Subcutaneous adipose tissue (tissue), 4 donors: ENCODE results near the gene SYVN1. TPM values are rescaled to one million over a fixed set of nuclear protein-coding genes. Genes with fewer than 3 reads are reported as not detected.

ENCODE experiments used
- CTCF ChIP-seq: fragments of 450-650 bp; IDR thresholded peaks from one replicate; pipeline ENCODE4 v1.5.1; 2016; ENCODE audit warnings: low read depth, mild to moderate bottlenecking, control low read depth, antibody characterized with exemption, moderate library complexity
- total RNA-seq, 4 donors: library from RNA; depleted of rRNA; stranded (reverse); fragments of >200 nt; gene quantifications; one replicate each; pipeline ENCODE4 v1.1.0, GENCODE V29; 2016

SYVN1 gene
- total RNA-seq, 4 donors from 2014 or later = 29.3 to 61.0 (median 46.0) TPM

DNA sequence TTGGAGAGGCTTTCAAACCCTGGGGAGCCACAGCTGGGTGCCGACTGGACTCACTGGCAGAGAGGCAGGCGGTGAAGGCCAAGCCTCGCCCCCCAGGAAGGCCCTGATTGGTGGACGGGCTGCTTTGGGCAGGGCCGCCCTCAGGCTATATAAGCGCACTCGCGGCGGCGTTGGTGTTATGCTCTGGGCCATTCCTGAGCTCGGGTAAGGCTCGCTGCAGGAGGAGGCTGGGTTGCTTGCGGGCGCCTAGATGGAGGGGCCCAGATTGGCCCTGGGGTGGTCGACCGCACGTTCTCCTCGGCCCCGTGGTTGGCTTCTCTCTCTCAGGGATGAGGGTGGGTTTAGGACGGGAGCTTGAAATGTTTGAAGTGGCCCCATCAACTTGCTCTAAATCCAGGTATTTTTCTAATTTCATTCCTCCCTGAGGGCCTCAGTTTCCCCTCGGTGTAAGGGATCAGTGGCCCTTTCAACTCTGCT lies 35.8 kb upstream of the SYVN1 start, which contains the start of gene SPDYC:
SPDYC (plus strand) TSS at position 176 of the 477 bp plus-strand sequence. CDS start 1,125 bp downstream, outside the sequence.
- TF ChIP-seq CTCF = no peak

- no peak for TF ChIP-seq CTCF
These were observed 34.9 kb upstream of the SYVN1 start for GRCh38 chr11:65169164-65169641.

DNA sequence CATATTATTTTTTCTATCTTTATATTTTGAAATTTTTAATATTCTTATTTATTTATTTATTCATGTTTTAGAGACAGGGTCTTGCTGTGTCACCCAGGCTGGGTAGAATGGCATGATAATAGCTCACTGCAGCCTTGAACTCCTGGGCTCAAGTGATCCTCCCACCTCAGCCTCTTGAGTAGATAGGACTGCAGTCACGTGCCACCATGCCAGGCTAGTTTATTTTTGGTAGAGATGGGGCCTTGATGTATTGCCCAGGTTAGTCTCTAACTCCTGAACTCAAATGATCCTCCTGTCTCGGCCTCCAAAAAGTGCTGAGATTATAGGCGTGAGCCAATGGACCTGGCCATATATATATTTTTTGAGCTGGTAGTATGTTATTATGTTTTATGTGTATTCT lies 33.3 kb upstream of the SYVN1 start:
- TF ChIP-seq CTCF = no peak

DNA sequence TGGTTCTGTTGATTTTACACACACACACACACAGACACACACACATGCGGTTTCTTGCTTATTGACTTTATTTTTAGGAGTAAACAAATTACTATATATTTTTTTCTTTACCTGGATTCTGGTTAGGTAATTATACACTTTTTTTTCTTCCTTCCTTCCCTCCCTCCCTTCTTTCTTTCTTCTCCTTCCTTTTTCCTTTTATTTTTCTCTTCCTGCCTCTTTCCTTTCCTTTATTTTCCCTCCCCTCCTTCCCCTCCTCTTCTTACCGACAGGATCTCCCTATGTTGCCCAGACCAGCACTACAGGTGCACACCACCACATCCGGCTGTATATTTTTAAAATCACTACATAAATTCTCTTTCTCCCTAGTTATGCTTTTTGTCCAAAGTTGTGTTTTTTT lies 32.6 kb upstream of the SYVN1 start:
- no peak for TF ChIP-seq CTCF

- TF ChIP-seq CTCF = no peak
These were observed 31.3 kb upstream of the SYVN1 start for GRCh38 chr11:65165410-65166317.

- TF ChIP-seq CTCF = no peak
These were observed 29.4 kb upstream of the SYVN1 start for GRCh38 chr11:65163684-65164083.

GRCh38 chr11:65160643-65161042 lies 26.3 kb upstream of the SYVN1 start:
- TF ChIP-seq CTCF = no peak
